HG03025 (cell line): ENCODE results near the gene THADA.

Experiments
- ATAC-seq: cut with Tn5 transposase; IDR thresholded peaks from one replicate; pipeline ENCODE4 v1.9.1; 2021; ENCODE audit warnings: mild to moderate bottlenecking, moderate library complexity; ENCODE audit not compliant: unreplicated experiment, low FRiP score

THADA gene

DNA sequence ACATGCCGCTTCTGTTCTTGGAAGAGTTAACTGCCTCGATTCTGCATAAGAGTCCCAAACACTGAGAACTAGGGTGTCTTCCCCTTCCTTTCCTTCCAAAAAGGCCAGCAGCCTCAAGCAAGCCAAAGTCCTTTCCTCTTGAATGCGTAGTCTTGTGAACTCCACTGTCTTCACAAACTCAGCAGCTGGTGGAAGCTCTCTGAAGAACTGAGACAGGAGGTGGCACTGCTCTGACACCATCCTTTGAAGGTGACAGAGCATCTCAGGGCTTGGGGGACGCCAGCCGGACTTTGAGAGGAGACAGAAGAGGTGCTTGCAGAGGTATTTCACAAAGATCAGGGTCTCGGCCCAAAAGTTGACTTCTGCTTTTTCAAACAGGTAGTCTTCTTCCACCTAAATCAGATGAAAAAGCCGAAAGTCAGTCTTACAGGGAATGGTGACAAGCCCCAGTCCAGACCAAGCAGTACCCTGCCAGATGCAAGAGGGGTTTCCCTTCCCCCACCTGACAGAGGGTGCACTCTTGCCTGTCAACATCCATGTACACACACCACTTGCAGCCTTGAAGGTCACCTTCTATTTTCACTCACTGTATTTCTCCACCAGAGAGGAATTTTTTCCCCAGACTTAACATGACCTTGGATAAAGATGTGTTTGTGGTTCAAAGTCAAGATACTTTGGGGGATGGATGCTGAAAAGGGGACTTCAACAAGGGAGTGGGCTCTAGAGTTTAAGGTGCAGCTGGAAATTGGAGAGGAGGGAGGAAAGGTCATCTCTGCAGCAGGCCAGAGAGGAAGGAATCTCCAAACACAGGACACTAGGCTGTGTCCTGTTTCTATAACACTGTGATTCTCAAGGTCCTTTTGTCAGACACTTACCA is 364.6 kb downstream of the THADA start:
- ATAC-seq = no peak

DNA sequence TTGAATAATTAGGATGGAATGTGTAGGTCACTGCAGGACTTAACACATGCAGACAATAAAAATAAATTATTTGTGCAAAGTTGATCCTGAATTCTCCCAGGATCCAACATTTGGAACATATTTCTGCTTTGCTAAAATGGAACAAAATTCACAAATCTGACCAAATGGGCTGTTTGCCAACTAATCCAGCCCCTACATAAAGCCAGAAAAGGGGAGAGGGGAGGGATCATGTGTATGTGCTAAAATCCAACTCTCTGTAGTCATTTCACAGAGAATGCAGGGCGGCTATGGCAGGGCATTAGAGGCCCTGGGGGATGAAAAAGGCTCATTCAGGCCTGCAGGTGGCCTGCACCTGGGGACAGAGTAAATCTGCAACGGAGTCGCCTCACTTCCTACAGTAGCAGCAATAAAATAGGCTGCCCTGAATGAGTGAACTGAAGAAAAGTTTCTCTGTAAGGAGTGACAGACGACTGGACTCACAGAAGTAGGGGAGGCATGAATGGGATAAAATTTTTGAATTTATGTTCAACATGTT is 365.4 kb downstream of the THADA start:
- no peak for ATAC-seq

- ATAC-seq = no peak
These were observed 366.8 kb downstream of the THADA start for GRCh38 chr2:43228756-43229659.

DNA sequence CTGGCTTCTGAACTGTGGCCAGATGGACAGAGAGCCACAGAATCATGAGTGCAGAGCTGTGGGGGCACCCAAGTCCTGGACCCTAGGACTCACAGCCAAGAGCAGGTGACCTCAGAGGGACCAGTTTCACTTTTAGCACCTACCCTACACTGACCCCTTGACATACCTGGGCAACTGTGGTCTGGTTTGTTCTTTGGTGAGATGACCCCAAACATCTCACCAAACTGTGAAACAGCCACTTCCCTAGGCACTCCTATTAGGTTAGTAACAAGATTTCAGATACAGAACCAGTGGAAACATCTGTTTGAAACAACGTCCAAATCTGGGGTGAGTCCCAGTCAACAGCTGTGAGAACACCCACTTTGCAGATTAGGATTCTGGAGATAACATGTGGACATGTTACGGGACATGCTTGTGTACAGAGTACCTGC is 367.5 kb downstream of the THADA start:
- ATAC-seq = no peak

DNA sequence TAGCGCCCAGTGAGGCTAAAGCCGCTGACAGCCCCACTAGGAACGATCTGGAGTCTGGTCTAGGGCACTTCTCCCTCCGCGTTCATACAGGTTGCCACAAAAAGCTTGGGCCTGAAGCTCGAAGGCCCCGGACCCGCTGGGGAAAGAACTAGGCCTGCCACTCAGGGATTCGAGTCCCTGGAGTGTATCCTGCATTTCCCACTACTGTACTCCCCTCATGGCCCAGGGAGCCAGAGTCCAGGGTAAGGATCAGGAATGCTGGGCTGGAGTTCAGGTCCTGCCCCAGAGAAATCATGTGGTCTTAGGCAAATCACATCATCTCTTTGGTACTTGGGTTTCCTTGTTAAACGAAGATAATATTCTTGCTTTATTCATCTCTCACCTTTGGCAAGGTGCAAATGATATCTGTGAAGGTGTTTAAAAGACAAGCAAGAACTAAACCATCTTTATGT is 368.0 kb downstream of the THADA start:
- no peak for ATAC-seq

- peak; percentile 17 for ATAC-seq
These were observed 368.6 kb downstream of the THADA start for GRCh38 chr2:43226955-43227829.

DNA sequence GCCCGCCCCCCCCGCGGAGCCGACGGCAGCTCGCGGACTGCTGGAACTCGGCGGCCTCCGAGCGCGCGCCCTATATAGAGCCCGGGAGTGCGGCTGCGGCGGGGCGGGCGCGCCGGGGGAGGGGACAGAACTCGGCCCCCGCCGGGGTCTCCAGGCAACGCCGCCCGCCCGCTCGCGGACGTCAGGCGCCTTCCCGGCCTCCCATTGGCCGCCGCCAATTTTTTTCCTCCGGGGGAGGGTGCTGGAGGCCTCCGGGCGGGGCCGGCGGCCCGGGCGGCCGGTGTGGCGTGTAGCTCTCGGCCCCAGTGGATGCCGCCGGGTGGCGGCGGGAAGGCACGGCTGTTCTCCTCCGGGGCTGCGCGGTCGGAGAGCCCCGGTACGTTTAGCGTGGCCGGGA is 369.3 kb downstream of the THADA start, which contains the start of gene ZFP36L2:
ZFP36L2 (minus strand) TSS at position 49 of the 397 bp plus-strand sequence. CDS start 291 bp downstream, outside the sequence.
- ATAC-seq = peak; percentile 50

- peak; percentile 25 for ATAC-seq
These were observed 369.9 kb downstream of the THADA start for GRCh38 chr2:43225788-43226557.

DNA sequence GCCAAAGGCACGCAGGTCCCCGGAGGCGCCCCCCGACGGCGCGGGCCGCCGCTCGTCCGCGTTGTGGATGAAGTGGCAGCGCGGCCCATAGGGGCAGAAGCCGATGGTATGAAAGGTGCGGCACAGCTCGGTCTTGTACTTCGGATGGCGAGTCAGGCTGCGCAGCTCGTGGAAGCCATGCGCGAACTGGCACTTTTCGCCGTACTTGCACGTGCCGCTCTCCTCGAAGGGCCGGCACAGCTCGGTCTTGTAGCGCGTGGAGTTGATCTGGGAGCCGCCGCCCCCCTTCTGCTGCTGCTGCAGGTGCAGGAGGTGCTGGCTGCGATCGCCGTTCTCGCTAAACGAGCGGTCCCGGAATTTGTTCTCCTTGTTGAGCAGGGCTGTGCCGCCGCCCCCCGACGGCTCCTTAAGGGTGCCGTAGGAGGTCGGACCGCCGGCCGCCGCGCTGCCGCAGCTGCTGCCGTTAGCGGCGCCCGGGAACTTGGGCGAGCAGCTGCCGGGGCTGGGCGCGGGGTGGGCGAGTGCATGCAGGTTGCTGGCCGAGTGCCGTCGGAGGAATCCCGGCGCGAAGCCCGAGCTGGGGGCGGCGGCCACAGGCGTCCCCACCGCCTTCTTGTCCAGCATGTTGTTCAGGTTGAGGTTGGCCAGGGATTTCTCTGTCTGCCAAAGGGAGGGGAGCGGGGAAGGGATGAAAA is 370.6 kb downstream of the THADA start:
- peak; percentile 3 for ATAC-seq

DNA sequence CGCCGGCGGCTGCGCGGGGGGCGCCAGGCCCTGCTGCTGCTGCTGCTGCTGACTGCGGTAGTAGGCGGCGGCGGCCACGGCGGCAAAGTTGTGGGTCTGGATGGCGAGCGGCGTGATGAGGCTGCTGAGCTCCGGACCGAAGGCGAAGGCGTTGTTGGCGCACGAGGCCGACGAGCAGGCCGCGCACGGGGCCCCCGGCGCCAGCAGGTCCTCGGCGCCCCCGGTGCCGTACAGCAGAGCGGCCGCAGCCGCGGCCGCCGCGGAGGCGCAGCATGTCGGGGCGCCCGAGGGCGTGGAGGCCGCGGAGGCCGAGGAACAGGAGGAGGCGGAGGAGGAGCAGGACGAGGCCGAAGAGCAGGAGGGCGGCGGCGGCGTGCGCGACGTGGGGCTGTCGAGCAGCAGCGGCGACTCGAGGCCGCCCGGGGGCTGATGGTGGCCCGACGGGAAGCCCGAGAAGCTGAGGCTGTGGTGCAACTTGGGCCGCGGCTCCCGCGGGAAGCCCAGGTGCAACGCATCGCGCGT is 371.2 kb downstream of the THADA start:
- ATAC-seq = no peak

DNA sequence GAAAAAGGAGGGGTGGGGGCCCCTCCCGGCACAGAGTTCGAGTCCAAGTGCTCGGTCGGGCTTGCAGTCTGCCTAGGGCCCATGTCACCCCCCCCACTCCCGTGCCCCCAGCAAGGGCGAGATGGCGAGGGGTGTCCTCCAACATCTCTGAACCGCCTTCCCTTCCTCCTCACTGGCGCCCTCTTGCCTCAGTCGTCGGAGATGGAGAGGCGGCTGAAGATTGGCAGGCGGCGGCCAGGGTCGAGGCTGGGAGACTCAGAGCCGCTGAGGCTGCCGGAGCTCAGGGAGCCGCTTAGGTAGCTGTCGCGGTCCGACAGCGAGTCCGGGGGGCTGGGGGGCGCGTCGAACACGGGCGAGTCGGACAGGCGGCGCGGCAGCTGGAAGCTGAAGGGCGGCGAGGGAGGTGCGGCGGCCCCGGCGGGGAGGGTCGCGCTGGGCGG is 371.7 kb downstream of the THADA start:
- ATAC-seq = no peak

DNA sequence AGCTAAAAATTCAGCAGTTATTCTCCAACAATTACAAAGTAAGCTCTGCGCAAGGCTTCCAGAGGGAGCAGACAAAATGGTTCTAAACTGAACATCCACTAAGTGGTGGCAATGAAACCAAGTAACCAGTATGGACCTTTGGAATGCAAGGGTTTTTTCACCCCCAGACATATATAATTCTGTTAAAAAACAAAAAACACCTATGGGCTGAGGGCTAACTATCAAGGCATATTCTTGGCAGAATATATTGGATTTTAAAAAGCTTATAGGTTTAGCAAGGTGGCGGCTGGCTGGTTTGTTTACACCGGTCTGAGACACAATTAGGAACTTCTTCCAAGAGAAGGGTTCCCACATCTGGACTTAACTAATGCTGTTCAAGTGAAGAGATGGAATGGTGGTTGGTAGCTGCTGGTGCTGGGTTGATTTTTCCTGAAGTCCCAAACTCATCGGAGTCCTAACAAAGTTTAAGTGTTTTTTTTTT is 372.3 kb downstream of the THADA start:
- ATAC-seq = no peak

DNA sequence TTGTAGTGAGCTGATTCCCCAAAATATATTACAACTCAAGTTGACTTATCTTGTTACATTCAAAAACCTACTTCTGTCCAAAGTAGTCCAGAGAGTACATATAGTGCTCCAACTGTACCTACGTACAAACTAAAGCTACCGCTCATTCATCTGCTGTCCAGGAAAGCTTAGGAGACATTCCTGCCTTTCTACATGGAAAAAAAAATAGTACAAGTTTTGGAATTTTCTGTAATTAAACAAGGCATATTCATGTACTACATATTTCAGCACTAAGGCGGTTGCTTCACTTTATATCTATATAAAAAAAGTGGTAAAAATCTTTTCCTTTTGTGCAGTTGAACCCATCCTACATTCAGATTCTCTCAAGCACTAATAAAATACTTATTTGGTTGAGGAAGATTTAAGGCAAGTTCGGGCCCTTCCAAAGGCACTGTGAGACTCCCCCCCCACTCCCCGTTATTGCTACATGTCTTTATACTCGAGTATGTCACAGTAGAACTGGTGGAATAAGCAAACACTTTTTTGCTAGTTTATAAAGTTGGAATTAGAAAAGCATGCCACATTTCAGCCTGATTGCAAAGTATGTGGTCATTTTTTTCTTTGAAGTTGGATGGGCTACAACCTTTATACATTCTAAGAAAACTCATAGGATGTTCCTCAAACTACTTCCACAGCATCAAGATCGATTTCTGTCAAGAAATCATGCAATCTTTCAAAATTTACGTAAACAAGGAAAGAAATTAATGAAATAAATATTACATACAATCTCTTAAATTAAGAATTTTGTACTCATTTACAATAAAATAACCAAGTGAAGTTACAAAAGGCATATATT is 373.1 kb downstream of the THADA start:
- no peak for ATAC-seq

- no peak for ATAC-seq
These were observed 373.9 kb downstream of the THADA start for GRCh38 chr2:43221763-43222474.

- ATAC-seq = no peak
These were observed 374.6 kb downstream of the THADA start for GRCh38 chr2:43221124-43221762.

- no peak for ATAC-seq
These were observed 375.1 kb downstream of the THADA start for GRCh38 chr2:43220760-43221123.
